Epithelial cell of proximal tubule (primary cell): ENCODE data around the gene AIFM3. TPM values are rescaled to one million over a fixed set of nuclear protein-coding genes. Genes with fewer than 3 reads are reported as not detected.

Experiments used
- DNase-seq: peaks from one replicate; pipeline ENCODE4 v3.0.0-alpha.2; 2011; ENCODE audit warnings: low read depth
- H3K4me3 ChIP-seq: 2 replicates; pipeline ENCODE4 v1.5.1; 2011; ENCODE audit warnings: low read depth, mild to moderate bottlenecking, low read length
- total RNA-seq: library from RNA; depleted of rRNA; stranded (reverse); fragments of >200 nt; gene quantifications from 2 replicates; pipeline ENCODE4 v1.2.3, GENCODE V29; 2015
- TF ChIP-seq, protein P1 (sequence below): conservative IDR thresholded peaks from 2 replicates; pipeline ENCODE4 v1.5.1; 2012; ENCODE audit warnings: low read depth, mild to moderate bottlenecking, low read length

The AIFM3 gene, protein sequence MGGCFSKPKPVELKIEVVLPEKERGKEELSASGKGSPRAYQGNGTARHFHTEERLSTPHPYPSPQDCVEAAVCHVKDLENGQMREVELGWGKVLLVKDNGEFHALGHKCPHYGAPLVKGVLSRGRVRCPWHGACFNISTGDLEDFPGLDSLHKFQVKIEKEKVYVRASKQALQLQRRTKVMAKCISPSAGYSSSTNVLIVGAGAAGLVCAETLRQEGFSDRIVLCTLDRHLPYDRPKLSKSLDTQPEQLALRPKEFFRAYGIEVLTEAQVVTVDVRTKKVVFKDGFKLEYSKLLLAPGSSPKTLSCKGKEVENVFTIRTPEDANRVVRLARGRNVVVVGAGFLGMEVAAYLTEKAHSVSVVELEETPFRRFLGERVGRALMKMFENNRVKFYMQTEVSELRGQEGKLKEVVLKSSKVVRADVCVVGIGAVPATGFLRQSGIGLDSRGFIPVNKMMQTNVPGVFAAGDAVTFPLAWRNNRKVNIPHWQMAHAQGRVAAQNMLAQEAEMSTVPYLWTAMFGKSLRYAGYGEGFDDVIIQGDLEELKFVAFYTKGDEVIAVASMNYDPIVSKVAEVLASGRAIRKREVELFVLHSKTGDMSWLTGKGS
- total RNA-seq: 0.65 and 1.8 TPM in 2 replicates

DNA sequence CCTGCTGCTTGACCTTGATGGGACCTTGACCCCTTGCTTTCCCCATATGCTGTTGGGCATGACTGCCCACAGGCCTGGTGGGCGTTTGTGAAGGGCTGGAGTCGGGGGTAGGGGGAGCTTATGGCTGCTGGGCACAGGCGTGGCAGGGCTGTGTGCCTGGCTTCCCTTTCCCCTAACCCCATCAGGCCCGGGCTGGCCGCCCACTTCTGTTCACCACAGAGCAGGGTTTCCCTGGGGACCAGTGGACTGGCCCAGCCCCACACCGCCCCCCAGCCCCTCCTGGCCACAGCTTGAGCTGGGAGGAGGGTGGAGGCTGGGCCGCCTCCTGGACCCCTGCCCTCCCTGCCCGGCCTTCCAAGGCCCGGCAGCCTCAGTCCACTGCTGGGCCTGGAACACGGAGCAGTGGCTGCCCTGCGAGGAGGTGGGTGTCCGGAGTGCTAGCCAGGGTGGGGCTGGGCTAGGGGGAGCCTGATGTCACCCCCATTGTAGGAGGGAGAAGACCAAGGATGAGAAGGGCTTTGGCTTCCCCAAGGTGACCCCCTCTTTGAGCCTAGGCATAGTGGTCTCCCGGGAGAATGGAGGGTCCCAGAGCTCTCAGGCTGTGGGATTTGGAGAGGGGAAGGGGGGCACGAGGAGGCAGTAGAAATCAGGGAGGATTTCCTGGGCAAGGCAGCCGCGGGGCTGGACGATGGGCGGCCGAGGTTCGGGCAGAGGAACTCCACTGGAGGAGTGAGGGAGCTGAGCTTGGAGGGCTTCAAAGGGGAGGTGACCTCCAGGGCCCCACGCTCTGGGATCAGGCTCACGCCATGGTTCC lies at the start of gene AIFM3:
Gene AIFM3 (plus strand): TSS at position 373 of the 814 bp plus-strand sequence. CDS start 690 bp downstream, outside the sequence.
- DNase-seq: no peak
- H3K4me3 ChIP-seq: no peak within 1 kb of the TSS
- TF ChIP-seq, protein P1, sequence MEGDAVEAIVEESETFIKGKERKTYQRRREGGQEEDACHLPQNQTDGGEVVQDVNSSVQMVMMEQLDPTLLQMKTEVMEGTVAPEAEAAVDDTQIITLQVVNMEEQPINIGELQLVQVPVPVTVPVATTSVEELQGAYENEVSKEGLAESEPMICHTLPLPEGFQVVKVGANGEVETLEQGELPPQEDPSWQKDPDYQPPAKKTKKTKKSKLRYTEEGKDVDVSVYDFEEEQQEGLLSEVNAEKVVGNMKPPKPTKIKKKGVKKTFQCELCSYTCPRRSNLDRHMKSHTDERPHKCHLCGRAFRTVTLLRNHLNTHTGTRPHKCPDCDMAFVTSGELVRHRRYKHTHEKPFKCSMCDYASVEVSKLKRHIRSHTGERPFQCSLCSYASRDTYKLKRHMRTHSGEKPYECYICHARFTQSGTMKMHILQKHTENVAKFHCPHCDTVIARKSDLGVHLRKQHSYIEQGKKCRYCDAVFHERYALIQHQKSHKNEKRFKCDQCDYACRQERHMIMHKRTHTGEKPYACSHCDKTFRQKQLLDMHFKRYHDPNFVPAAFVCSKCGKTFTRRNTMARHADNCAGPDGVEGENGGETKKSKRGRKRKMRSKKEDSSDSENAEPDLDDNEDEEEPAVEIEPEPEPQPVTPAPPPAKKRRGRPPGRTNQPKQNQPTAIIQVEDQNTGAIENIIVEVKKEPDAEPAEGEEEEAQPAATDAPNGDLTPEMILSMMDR: no peak

DNA sequence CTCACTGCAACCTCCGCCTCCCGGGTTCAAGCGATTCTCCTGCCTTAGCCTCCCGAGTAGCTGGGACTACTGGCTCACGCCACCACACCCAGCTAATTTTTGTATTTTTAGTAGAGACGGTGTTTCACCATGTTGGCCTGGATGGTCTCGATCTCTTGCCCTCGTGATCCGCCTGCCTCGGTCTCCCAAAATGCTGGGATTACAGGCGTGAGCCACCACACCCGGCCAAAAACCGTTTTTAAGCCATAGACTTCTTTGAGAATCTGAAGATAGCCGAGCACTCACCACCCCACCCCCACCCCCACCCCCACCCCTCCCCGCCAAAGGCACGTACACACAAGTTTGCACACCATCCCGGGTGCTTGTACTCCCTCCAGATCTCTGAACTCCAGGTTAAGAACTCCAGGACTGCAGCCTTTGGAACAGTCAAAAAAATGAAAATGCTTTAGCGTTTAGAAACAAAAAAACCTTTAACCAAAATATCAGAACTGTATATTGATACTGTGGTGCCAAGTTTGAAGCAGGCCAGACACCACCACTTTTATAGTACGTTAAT lies 48.3 kb upstream of the AIFM3 start:
- DNase-seq: no peak
- TF ChIP-seq, protein P1: no peak
- peak overlapping the region; percentile 98 for H3K4me3 ChIP-seq

DNA sequence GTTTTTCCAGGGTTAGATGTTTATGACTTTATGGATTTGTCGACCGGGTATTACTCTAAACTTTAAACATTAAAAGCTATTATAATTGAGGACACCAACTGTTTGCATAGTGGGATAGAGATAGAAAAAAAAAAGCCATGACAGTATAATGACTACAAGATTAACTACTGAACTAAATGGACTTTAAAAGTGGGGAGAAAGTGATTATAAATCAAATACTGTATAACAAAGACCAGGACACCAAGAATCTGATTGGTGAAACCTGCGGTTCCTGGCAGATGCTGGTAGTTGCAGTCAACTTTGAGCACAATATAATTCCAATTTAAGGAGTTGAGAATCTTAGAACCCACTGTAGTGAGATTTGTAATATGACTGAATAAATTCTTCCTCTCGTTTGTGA lies 47.3 kb upstream of the AIFM3 start:
- TF ChIP-seq, protein P1: no peak
- H3K4me3 ChIP-seq: peak overlapping the region; percentile 98
- DNase-seq: no peak

DNA sequence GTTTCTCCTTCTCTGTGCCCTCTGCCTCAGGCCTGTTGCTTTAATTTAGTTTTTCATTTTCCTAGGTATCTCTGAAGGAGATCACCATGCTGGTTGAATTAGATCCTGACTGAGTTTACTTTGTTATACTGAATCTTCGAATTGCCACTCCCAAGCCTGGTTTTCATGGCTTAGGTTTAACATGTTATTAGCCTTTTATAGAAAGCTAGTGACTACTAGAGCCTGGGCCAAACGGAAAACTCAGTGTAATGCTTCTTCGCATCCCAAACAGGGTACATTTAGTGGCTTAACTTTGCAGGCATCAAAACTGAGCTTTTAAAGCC lies 46.2 kb upstream of the AIFM3 start:
- TF ChIP-seq, protein P1: no peak
- DNase-seq: no peak
- peak overlapping the region; percentile 98 for H3K4me3 ChIP-seq

DNA sequence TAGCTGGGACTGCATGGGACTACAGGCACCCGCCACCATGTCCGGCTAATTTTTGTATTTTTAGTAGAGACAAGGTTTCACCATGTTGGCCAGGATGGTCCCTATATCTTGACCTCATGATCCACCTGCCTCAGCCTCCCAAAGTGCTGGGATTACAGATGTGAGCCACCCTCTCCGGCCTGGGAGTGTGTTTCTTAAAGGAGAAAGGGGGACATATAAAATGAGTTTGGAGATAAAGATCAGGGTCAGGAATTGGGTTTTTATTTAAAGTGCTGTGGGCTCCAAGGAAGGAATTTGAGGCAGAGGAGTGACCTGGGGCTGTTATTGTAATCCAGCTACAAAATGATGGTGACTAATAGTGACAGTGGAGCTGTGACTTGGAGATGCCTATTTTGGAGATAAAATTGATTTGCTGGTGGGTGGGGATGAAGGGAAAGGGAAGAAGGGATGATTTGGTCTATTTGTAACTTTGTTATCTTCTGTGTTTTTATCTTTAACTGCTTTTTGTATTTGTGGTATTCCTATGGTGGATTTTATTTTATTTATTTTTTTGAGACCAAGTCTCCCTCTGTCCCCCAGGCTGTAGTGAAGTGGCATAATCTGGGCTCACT lies 44.8 kb upstream of the AIFM3 start:
- H3K4me3 ChIP-seq: no peak overlapping the region
- no peak for DNase-seq
- TF ChIP-seq, protein P1: no peak

DNA sequence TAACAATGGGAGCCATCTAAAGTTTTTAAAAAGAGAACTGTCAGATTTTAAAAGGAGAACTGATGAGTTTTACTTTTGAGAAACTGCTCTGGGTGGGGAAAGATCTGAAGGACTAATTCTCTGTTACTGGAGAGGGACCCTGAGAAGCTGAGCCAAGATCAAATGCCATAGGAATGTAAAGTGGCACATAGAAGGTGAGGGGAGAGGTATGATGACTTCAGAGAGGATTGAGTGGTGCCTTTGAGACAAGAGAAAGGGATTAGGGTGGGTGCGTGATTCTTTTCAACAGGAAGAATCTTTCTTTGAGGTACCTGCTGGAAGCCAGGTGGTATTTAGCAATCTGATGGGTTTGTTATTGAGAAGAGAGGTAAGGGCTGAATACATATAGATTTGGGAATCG lies 40.8 kb upstream of the AIFM3 start:
- no peak overlapping the region for H3K4me3 ChIP-seq
- TF ChIP-seq, protein P1: no peak
- DNase-seq: no peak
